Breast epithelium (tissue), 3 donors: ENCODE measurements around the gene UBA5.

ENCODE experiments used
- CTCF ChIP-seq, 3 donors: fragments of 450-650 bp; IDR thresholded peaks; one replicate each; pipeline ENCODE4 v1.5.1; 2016 to 2017; ENCODE audit warnings: antibody characterized with exemption in 3 of 3, mild to moderate bottlenecking in 3 of 3, moderate library complexity in 3 of 3
- POLR2A ChIP-seq: fragments of 450-650 bp; IDR thresholded peaks from one replicate; pipeline ENCODE4 v1.6.1; 2016; ENCODE audit warnings: antibody characterized with exemption, mild to moderate bottlenecking, moderate library complexity

- TF ChIP-seq CTCF (IDR thresholded peaks at IDR 0.05) (no peak), POLR2A (no peak)
These were observed 21.3 kb downstream of the UBA5 start for GRCh38 chr3:132681421-132681820.
